ENCODE results near the gene EML6.
A peak's percentile ranks its signal among the peaks of the same experiment; 100 is the strongest.

EML6 gene

GRCh38 chr2:54924121-54924520 is 200.7 kb downstream of the EML6 start:
- DNase-seq: no peak

- DNase-seq: no peak
These were observed 201.6 kb downstream of the EML6 start for GRCh38 chr2:54925022-54925421.

DNA sequence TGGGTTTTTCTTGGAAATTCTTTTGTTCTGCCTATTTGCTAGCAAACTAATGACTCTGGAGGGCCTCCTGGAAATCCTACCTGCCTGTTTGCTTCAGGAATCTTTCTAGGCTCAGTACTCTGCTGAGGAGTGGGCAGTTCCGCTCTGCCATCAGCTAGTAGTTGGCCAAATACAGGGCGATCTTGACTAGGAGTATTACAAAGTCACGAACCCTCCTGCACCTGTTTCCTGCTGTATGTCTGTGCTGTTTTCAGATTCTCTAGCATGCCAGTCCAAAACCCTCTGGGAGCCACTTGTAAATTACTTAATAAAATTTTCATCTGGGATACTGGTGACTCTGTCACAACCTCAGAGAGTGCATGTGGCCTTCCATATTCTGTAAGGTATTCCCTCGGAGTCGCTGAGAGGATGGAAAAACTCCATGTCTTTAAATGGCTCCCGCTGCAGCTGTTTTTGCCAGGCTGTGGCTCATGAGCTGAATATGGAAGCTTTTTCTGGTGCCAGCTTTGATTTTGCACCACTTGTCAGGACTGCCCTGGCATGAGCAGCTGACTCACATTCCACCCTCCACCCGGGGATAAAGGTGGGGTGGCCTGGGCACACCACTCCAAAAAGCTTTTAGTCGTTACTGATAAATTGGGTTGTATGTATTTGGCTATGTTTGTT is 203.8 kb downstream of the EML6 start:
- DNase-seq: no peak

DNA sequence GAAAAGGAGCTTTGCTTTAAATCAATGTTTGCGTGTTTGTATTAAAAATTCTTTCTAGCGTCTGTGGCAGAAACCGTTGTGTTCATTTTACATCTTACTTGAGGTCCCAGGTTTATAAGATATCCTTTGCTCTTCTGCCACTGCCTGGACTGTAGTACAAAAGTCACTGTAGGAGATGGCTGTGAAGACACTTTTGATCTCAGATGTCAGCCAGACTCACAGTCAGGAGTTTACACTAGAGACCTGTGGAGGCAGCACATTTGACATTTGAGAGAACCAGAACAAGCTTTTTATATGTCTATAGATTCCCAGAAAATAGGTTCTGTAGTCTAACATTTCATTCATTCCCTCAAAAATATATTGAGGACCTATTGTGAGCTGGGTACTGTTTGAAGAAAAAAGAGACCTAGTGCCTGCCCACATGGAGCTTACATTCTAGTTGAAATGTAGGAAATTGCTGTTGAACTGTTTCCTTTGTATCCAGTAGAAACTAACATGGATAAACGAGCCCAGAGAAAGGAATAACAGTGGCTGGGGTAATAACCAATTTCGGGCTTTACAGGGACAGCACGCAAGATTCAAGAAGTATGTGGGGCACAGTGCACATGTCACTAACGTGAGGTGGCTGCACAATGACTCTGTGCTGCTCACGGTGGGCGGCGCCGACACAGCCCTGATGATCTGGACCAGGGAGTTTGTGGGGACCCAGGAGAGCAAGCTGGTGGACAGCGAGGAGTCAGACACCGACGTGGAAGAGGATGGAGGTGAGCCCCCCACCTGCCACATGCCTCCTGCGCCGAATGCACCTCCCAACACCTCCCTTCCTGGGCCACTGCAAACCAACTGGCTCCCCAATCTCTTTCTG is 204.5 kb downstream of the EML6 start:
- DNase-seq: no peak

DNA sequence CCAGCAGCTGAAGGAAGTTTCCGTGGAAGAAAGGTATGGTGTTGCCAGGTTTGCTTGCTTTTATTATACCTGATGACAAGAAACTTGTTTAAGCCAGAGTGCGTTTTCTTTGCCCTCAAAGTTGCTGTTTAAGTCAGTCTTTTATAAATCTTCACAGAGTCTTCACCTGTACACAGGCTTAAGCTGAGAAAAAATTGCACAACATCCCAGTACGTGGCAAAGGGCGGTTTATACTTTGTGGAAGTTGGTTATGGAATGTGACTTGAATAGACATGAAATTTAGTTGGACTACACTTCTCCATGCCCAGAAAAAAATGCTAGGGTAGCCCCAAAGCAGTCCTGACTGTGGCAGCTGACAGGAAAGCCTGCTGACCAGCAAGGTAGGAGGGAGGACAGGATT is 205.3 kb downstream of the EML6 start:
- no peak for DNase-seq

GRCh38 chr2:54931473-54931872 is 208.0 kb downstream of the EML6 start:
- no peak for DNase-seq

DNA sequence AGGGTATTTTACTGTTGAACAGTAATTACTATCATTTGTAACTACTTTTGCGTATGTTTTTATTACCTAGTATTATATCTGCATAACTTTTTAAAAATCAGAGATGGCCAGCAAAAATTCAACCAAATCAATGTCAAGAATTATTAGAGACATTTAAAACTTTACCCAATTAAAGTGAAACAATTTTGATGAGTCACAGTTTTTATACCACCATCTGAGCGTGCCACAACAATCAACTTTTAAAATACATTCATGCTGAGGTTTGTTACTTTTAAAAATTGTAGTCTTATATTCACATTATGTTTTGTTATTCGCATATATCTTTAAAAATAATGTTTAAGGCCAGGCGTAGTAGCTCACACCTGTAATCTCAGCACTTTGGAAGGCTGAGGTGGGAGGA is 211.9 kb downstream of the EML6 start:
- no peak for DNase-seq

- DNase-seq: no peak
These were observed 213.3 kb downstream of the EML6 start for GRCh38 chr2:54936766-54937165.

DNA sequence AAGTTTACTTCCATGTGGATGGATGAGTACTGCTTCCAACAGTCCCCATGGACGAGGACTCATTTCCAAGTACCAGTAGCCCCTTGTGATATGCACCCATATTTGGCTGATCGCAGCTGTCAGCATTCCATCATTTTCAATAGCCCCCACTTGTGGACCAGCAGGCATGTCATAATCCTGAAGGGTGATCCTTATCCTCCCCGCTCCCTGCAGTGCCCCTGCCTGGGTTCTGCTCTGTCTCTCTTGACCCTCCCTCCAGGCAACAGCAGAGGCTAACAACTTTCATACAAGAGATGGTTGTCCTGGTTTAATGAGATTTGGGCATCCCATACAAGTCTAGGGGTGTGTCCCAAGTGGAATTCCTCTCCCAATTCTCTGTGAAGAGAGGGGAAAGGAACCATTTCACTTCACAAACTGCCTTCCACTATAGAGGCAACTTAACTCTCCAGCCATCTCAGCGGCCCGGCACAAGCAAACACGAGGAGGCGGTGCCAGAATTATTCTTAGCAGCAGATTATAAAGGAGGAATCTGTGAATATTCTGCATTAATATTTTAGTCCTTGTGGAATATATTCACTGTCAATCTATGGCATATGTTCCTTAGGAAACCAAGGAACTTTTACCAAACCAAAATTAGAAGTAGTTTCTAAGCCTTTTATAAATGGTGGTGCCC is 216.1 kb downstream of the EML6 start:
- no peak for DNase-seq

- DNase-seq: no peak
These were observed 217.3 kb downstream of the EML6 start for GRCh38 chr2:54940723-54941122.

DNA sequence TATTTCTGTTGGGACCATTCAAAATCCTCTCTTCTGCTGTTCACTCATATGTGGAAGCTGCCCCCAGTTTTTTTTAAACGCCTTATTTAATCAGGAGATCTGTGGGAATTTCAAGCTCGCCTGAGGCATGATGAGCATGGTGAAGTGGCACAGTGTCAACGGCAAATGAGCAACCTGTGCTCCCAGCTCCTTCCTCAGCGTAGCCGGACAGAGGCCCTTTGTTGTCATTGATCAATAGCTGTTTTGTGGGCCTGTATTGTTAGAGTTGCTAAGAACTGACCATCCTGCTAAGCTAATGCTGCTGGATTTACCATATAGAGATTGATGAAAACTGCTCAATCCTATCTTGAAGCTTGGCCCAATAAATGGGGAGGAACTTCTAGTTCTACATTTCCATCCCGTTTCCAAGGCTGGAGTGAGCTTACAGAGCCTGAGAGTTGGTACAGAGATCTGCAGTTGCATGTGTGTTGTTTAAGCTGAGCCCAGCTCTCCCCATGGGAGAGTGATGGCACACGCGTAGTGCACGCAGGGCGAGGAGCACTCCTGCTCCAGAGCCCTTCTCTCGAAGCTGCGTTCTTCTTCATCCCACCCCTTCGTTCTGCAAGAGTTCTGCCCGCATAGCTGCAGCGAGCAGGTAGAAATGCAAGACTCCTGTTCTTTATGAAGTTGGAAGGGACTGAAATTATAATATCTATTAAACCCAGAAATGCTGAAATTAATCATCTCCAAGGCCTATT is 218.0 kb downstream of the EML6 start:
- no peak for DNase-seq

DNA sequence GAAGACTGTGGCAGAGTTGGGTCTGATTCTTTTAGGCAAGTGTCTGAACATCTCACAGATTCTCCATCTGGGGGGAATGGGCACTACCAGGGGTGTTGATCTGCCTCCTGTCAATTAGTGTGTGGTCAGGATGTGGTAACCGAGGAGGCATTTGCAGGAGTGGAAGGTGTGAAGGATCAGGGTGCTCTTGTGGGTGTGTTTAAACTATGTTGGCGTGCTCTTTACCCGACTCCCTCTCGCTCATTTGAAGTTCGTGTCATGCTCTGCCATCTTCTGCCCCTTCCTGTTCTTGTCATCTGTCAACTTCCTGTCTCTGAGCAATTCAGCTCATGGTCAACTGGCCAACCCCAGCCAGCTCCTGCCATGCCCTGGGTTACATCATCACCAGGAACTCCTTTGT is 218.9 kb downstream of the EML6 start:
- peak; percentile 24 for DNase-seq

DNA sequence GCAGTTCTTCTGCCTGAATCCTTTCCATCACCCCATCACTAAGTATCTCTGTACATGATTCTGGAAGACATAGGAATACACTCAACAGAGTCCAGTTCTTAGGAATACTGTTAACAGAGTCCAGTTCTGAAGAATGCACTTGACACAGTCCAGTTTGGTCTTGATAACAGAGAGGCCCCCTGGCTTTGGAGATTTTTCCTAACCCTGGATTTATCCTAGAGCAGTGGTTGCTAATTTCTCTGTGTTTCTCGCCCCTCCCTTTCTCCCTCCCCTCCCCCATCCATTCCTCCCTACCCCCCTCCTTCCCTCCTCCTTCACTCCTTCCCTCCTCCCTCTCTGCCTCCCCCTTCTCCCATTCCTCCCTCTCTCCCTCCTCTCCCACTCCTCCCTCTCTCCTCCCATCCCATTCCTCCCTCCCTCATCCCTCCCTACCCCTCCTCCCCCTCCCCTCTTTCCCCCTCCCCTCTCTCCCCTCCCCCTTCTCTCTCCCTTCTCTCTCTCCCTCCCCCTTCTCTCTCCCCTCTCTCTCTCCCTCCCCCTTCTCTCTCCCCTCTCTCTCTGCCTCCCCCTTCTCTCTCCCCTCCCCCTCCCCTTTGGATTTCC is 221.4 kb downstream of the EML6 start:
- no peak for DNase-seq

- DNase-seq: no peak
These were observed 222.1 kb downstream of the EML6 start for GRCh38 chr2:54945391-54946219.

DNA sequence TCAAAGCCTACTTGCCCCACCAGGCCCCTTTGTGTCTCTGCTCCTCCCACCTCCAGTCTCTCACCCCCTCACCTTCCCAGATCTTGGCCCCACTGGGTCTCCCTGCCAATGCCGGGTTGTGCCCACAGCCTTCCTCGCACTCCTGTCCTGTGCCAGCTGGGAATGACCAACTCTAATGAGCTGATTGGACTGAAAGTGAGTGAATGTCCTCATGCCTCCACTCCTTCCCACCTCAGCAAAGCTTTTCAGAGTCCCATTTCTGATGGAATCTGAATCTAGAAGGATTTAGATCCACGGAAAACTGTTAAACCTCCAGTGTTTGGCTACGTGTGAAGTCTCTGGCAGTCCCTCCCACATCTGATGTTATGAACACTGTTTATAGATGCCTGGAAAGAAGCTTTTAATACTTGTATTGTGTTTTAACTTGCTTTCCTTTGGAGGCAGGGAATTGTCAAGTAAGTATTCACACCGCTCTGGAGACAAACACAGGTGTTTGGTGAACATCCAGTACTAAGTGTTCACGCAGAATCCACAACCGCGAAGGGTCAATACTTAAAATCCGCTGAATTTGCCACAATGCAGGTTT is 222.9 kb downstream of the EML6 start:
- DNase-seq: no peak

- DNase-seq: no peak
These were observed 223.7 kb downstream of the EML6 start for GRCh38 chr2:54947136-54947535.

GRCh38 chr2:54947646-54948045 is 224.2 kb downstream of the EML6 start:
- no peak for DNase-seq

DNA sequence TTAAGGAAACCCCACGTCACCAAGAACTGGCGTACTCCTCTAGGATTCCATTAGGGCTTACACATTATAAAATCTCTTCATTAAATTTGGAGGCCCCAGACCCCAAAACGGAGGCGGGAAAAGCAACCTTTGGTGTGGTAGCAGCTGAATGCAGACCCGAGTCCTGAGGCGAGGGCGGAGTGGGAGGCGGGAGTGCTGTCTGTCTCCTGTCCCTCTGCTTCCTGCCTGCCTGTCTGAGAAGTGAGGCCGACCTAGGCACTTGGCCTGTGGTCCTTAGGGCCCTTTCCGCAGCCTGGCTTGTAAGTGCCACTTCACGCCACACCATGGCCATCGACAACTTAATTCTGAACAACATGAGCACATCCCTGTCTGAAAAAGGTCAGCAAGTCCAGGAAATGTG is 224.7 kb downstream of the EML6 start:
- no peak for DNase-seq

GRCh38 chr2:54949431-54949830 is 226.0 kb downstream of the EML6 start:
- DNase-seq: no peak

DNA sequence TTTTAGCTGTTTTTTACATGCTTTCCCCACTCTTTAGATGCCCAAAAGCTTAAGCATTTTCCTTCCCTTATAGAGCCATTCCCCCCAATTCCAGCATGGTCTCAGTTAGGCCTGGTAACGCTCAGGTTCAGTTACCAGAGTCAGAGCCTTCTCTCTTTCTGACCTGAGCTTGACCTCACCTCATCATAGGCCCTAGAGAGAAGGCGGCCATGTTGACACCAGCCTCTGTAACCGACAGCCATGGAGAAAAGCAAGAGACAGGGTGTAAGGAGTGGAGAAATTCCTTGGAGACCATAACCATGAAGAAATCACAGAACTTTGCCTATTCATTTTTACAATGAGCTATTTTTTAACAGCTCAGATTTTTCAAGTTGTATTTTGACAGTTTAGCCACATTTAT is 227.3 kb downstream of the EML6 start:
- DNase-seq: no peak

GRCh38 chr2:54952425-54952824 is 229.0 kb downstream of the EML6 start:
- DNase-seq: no peak

Measured in CD4-positive, alpha-beta T cell treated with Interleukin-6 for 4 hours (primary cell).